Retinal pigment epithelial cell (primary cell): Measurements from ENCODE around the gene ARPC5L.
"Not testable (repeated sequence)": the region's sequence is repeated elsewhere in the genome, so short reads cannot be mapped to it uniquely, and the experiment has no call there.

Experiments used
- DNase-seq: peaks from one replicate; pipeline ENCODE4 v3.0.0-alpha.2; 2010; ENCODE audit warnings: low read depth
- H3K4me3 ChIP-seq: 2 replicates; pipeline ENCODE4 v1.5.1; 2011; ENCODE audit warnings: mild to moderate bottlenecking, low read length, control low read depth, moderate library complexity
- CTCF ChIP-seq: conservative IDR thresholded peaks from 2 replicates; pipeline ENCODE4 v1.5.1; 2011; ENCODE audit warnings: low read depth, low read length, control low read depth, inconsistent platforms

The ARPC5L gene

GRCh38 chr9:124843456-124844034 lies 18.4 kb upstream of the ARPC5L start:
- no peak overlapping the region for H3K4me3 ChIP-seq
- DNase-seq = no peak
- no peak for TF ChIP-seq CTCF

GRCh38 chr9:124844291-124844690 lies 17.6 kb upstream of the ARPC5L start:
- TF ChIP-seq CTCF = no peak
- no peak overlapping the region for H3K4me3 ChIP-seq
- DNase-seq = no peak

- not testable (repeated sequence) for DNase-seq, H3K4me3 ChIP-seq
Measured at GRCh38 chr9:124846467-124846866, 15.5 kb upstream of the ARPC5L start.

- no peak for TF ChIP-seq CTCF
- H3K4me3 ChIP-seq = no peak overlapping the region
- no peak for DNase-seq
Measured at GRCh38 chr9:124846969-124847368, 15.0 kb upstream of the ARPC5L start.

- no peak for DNase-seq
- no peak overlapping the region for H3K4me3 ChIP-seq
- no peak for TF ChIP-seq CTCF
Measured at GRCh38 chr9:124849801-124850200, 12.1 kb upstream of the ARPC5L start.

GRCh38 chr9:124852121-124852828 lies 9.7 kb upstream of the ARPC5L start:
- no peak overlapping the region for H3K4me3 ChIP-seq
- no peak for DNase-seq
- TF ChIP-seq CTCF = no peak

GRCh38 chr9:124852829-124853531 lies 8.9 kb upstream of the ARPC5L start, which contains the start of gene WDR38:
Gene WDR38 (plus strand): TSS chr9:124853460. CDS start chr9:124853532, 72 bp downstream.
- no peak for DNase-seq
- no peak for TF ChIP-seq CTCF
- peak within 1 kb of the TSS; percentile 45 for H3K4me3 ChIP-seq
